NCI-H1105 treated with DMSO at 0.1 percent for 48 hours (cell line): ENCODE results near the gene TMEM51.

Experiments
- DNase-seq: peaks from one replicate; lab custom pipeline; 2025; lab: John Stamatoyannopoulos, UW

TMEM51 gene

GRCh38 chr1:15196807-15197530 lies 43.4 kb downstream of the TMEM51 start:
- DNase-seq: no peak

GRCh38 chr1:15197591-15198447 lies 44.3 kb downstream of the TMEM51 start:
- DNase-seq: no peak

DNA sequence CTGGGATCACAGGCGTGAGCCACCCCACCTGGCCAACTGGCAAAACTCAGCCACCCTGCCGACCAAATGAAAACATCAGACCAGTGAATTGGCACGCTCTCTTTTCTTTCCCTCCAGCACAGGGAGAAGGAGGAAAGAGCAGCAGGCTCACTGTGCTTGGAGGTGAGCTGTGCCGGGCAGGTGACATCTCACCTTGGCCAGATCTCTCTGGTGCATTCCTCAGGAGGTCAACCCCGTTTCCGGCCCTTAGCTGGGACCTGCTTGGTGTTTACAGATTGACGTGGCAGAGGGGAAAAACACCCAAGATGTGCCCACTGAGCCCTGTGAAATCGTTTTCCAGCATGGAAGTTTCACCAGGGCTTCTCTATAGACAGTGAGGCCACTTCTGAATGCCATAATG lies 45.1 kb downstream of the TMEM51 start:
- DNase-seq: no peak

GRCh38 chr1:15201221-15201620 lies 47.7 kb downstream of the TMEM51 start:
- no peak for DNase-seq

DNA sequence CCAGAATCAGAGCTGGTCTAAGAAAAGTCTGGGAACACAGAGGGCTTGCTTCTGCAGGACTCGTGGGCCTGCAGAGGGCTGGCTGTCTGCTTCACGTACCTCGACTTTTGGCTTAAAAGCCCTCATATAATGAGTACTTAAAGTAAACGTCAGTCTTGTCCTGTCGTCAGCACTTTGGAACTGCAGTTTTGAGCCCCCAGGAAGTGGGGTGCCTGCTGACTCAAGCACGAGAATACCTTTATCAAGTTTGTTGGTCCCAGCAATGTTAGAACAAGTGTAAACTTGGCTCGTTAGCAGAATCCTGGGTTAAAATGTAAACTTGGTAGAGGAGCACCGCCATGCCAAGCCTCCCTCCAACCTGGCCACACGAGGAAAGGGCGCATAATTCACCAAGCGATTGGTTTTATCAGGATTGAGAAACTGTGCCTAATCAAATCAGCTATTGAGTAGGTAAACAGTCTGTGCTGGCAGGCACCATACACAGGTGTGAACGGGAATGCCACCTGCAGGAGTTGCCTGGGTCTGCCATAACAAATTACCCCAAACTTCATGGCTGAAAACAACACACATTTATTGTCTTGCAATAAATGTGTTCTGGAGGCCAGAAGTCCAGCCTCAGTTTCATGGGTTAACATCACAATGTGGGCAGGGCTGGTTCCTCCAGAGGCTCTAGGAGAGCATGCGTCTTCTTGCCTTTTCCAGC lies 48.5 kb downstream of the TMEM51 start:
- DNase-seq: no peak

DNA sequence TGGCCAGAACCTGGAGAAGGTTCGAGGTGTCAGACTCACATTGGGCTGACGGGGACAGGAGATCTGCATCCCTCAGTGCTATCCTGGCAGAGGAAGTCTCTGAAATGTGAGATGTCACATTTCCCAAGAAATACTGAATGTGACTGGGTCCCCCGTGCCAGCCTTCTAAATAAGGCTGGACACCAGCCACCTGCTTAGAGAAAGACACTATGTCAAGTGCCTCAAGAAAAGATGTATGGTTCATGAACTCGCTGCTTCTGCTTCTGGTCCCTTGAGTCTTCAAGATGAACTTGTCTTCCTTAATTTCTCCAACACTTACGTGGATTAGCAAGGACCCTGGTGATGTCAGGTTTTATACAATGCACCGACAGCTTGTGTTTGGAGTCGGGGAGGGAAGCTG lies 51.4 kb downstream of the TMEM51 start:
- DNase-seq: no peak

DNA sequence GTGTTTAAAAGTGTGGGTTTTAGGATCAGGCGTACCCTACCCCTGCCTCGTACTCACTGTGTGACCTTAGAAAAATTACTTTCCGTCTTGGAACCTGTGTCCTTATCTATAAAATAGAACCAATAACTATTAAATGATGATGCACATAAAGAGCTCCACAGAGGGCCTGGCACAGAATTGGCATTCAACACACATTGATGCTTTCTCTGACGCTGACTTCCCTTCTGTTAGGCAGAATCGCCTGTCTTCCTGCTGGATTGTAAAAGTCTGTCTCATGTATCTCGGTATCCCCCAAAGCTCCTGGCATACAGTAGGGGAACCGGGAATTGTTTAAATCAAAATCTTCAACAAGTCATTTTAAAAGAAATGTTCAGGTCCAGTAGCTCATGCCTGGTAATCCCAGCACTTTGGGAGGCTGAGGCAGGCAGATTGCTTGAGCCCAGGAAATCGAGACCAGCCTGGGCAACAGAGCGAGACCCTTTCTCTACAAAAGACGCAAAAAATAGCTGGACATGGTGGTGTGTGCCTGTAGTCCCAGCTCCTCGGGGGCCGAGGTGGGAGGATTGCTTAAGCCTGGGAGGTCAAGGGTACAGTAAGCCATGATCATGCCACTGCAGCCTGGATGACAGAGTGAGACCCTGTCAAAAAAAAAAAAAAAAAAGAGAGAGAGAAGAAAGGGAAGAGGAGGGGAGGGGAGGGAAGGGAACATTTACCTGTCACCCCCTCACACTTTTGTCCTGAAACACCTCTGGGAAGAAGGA lies 52.2 kb downstream of the TMEM51 start:
- no peak for DNase-seq

GRCh38 chr1:15206418-15207030 lies 53.0 kb downstream of the TMEM51 start:
- no peak for DNase-seq

GRCh38 chr1:15207031-15207828 lies 53.7 kb downstream of the TMEM51 start:
- no peak for DNase-seq

DNA sequence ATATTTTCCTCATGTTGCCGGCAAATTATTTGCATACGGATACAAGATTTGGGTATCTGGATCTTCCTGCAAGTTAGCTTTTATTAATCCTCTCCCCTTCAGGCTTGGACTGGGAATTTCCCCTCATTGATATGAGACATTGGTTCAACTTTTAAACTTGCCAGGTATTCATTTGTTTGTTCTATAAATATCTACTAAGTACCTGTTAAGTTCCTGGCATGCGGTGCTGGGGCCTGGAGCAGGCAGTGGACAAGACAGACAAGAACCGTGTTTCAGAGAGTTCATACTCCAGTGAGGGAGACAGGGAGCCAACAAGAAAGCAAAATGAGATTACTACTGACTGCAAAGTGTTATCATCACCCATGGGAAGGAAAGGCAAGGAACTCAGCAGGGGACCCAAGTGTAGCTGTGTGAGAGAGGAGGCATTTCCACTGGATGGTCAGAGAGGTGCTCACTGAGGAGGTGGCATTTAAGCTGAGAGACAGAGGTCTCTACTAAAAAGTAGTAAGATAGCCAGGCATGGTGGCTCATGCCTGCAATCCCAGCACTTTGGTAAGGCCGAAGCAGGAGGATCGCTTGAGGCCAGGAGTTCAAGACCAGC lies 54.4 kb downstream of the TMEM51 start:
- no peak for DNase-seq

DNA sequence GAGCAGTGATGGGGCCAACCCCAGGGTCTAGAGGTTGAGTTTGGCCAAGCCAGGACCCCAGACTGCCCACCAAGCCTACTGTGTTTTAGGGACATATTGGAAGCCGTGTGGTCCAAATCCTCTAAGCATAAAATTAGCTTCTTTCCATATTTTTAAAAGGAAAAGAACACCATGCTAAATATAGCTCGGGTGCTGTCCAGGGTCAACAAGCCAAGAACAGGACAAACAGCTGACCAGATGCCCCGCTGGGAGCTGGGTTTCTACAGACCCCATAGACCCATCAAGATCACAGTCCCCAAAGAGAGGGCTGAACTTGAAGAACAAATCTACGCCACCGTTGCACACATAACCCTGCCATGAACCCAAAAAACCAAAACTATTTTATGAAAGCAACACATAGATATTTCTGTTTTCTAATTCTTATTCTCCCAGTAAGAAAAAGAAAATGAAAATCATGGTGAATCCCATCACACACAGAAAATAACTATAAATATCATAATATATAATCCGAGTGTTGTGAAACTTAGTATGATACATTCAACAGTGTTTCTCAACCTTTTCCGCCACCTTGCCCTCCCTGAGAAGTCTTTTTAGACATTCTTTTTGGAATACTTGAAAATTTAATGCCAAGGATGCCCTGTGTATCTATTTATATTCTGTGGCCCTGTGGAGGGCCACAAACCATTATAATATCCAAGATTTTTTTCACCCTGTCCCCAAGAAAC lies 57.3 kb downstream of the TMEM51 start:
- no peak for DNase-seq

DNA sequence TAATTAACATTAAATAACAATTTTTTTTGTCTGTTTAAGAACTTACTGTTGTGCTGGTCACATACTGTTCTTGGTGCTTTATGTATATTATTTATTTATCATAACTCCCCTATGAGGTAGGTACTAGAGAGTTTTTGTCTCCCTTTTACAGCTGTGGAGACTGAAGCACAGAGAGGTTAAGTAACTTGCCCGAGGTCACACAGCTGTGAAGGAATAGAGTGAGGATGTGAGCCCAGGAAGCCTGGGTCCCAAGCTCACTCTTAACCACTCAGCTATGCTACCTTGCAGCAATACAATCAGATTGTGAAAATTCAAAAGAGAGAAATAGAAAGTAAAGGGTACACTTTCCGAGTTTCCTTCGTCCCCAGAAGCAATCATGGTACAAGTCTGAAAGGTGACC lies 57.9 kb downstream of the TMEM51 start:
- DNase-seq: no peak

DNA sequence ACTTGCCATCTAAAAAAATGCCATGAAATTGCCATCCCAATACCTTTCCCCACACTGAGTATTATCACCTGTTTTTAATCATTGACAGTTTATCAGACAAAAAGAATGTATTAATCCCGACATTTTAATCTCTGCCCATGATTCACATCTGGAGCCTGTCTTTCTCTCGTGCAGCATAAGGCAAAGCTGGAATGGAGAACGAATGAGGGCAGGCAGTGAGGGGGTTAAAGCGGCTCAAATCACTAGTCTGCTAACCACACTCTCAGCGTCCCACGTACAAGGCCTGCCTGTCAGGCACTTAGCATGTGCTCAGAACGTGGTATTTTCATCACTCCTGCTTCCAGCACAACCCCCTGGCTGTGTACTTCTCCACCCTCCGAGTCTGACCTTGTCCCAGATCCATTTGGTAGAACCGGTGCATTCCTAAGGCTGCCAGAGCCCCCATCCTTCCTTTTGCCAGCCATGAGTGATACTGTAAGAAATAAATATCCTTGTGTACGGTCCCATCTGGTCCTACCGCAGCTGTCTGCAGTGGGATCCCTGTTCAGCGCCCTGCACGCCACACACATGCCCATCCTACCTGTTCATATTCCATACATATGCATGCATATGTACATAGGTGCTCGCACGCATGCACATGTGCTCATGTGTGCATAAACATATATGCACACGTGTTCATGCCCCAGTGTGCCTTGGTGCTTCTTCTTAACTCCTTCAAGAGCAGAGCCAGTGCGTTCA lies 58.8 kb downstream of the TMEM51 start:
- DNase-seq: no peak

DNA sequence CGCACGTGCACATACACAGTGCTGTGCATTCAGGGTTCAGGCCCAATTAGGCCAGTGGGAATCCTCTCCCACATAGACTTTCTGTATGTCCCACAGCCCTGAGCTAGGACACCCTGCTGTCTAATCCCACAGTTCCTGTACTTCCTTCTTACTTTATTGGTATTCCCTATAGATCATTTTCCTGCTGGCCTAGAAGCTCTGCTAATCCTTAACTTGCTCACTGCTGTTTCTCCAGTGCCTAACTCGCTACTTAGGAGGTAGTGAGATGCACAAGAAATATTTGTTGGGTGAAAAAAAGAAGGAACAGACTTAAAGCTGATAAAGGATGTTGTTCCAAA lies 59.4 kb downstream of the TMEM51 start:
- DNase-seq: no peak

- no peak for DNase-seq
Measured at GRCh38 chr1:15213341-15213821, 59.8 kb downstream of the TMEM51 start.

DNA sequence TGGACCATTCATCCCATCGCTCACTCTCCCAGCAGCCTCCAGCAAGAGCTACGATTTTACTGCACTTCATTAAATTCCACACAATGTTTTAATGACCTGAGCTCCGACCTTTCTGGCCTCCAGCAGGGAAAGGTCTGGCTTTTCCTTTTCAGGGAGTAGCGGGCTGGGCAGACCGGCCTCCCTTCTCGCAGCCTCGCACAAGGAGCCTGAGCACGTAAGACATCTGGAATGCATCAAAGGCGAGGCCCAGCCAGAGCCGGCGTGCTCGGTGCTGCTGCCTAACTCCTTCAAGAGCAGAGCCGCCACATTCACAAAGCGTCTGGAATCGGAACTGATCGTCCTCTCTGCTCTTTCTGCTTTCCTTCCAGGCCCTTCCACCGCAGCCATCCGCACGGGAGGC lies 61.0 kb downstream of the TMEM51 start:
- no peak for DNase-seq

DNA sequence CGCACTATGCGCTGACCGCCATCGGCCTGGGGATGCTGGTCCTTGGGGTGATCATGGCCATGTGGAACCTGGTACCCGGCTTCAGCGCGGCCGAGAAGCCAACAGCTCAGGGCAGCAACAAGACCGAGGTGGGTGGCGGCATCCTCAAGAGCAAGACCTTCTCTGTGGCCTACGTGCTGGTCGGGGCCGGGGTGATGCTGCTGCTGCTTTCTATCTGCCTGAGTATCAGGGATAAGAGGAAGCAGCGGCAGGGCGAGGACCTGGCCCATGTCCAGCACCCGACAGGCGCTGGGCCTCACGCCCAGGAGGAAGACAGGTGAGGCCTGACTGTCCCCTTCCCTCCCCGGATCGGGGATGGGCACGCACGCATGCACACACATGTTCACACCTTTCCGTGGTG lies 61.6 kb downstream of the TMEM51 start:
- no peak for DNase-seq

DNA sequence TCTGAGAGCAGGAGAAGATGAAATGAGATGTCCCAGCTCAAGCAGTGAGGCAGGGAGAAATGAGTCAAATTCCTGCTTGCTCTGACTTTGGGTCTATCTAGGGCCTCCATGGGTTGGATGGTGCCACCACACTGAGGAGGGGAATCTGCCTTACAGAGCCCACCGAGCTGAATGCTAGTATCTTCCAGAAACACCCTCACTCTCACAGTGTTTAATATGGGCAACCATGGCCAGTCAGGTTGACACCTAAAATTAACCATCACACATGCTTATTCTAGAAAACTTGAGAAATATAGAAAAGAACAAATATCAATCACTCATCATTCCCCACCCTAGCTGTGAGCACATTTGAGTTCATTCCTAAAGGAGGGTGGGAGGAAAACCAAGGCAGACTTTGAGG lies 64.1 kb downstream of the TMEM51 start:
- no peak for DNase-seq
